HEK293 (cell line): ENCODE measurements around the gene ITGA11.
A peak's percentile ranks its signal among the peaks of the same experiment; 100 is the strongest.

Source experiments
- HOXC10 ChIP-seq: sonication (generic); formaldehyde crosslinking; IDR thresholded peaks from 2 replicates; pipeline ENCODE4 v1.8.1; 2023; ENCODE audit warnings: mild to moderate bottlenecking, missing genetic modification reagents
- MEIS1 ChIP-seq: sonication (generic); formaldehyde crosslinking; IDR thresholded peaks from 2 replicates; pipeline ENCODE4 v1.8.1; 2022; ENCODE audit warnings: missing genetic modification reagents, mild to moderate bottlenecking, borderline replicate concordance
- SCRT1 ChIP-seq: fragments of 450-650 bp; formaldehyde crosslinking; IDR thresholded peaks from 2 replicates; pipeline ENCODE4 v1.5.1; 2016; ENCODE audit warnings: missing biosample characterization, missing genetic modification characterization, borderline replicate concordance
- SP3 ChIP-seq: fragments of 450-650 bp; formaldehyde crosslinking; IDR thresholded peaks from 2 replicates; pipeline ENCODE4 v1.5.1; 2016; ENCODE audit warnings: missing biosample characterization, missing genetic modification characterization
- ZIC2 ChIP-seq: fragments of 450-650 bp; formaldehyde crosslinking; IDR thresholded peaks from 2 replicates; pipeline ENCODE4 v1.5.1; 2016; ENCODE audit warnings: missing biosample characterization, missing genetic modification characterization
- ZNF112 ChIP-seq: fragments of 450-650 bp; formaldehyde crosslinking; IDR thresholded peaks from 2 replicates; pipeline ENCODE4 v1.5.0; 2017; ENCODE audit warnings: missing biosample characterization, missing genetic modification characterization
- ZNF132 ChIP-seq: fragments of 450-650 bp; formaldehyde crosslinking; IDR thresholded peaks from 2 replicates; pipeline ENCODE4 v1.5.1; 2017; ENCODE audit warnings: missing biosample characterization, missing genetic modification characterization, borderline replicate concordance
- ZNF18 ChIP-seq: fragments of 450-650 bp; formaldehyde crosslinking; IDR thresholded peaks from 2 replicates; pipeline ENCODE4 v1.5.1; 2016; ENCODE audit warnings: missing biosample characterization, missing genetic modification characterization
- ZNF184 ChIP-seq: fragments of 450-650 bp; IDR thresholded peaks from 2 replicates; pipeline ENCODE4 v1.5.1; 2018; ENCODE audit warnings: missing biosample characterization, mild to moderate bottlenecking, missing genetic modification characterization
- ZNF221 ChIP-seq: fragments of 450-650 bp; formaldehyde crosslinking; IDR thresholded peaks from 2 replicates; pipeline ENCODE4 v1.5.1; 2017; ENCODE audit warnings: missing biosample characterization, missing genetic modification characterization, borderline replicate concordance
- ZNF280C ChIP-seq: fragments of 450-650 bp; formaldehyde crosslinking; IDR thresholded peaks from 2 replicates; pipeline ENCODE4 v1.5.1; 2016; ENCODE audit warnings: missing biosample characterization, missing genetic modification characterization
- ZNF366 ChIP-seq: fragments of 450-650 bp; formaldehyde crosslinking; conservative IDR thresholded peaks from 2 replicates; pipeline ENCODE4 v1.5.1; 2016; ENCODE audit warnings: missing biosample characterization, missing genetic modification characterization
- ZNF530 ChIP-seq: fragments of 450-650 bp; formaldehyde crosslinking; IDR thresholded peaks from 2 replicates; pipeline ENCODE4 v1.5.1; 2016; ENCODE audit warnings: low read depth, missing biosample characterization, missing genetic modification characterization
- ZNF549 ChIP-seq: fragments of 450-650 bp; IDR thresholded peaks from 2 replicates; pipeline ENCODE4 v1.5.1; 2018; ENCODE audit warnings: missing biosample characterization, missing genetic modification characterization, mild to moderate bottlenecking, inconsistent platforms, moderate library complexity
- ZNF560 ChIP-seq: fragments of 450-650 bp; formaldehyde crosslinking; IDR thresholded peaks from 2 replicates; pipeline ENCODE4 v1.5.1; 2017; ENCODE audit warnings: missing biosample characterization, missing genetic modification characterization, borderline replicate concordance
- ZNF561 ChIP-seq: fragments of 450-650 bp; IDR thresholded peaks from 2 replicates; pipeline ENCODE4 v1.5.1; 2018; ENCODE audit warnings: missing biosample characterization, missing genetic modification characterization, borderline replicate concordance
- ZNF580 ChIP-seq: fragments of 450-650 bp; formaldehyde crosslinking; IDR thresholded peaks from 2 replicates; pipeline ENCODE4 v1.5.1; 2016; ENCODE audit warnings: missing biosample characterization, missing genetic modification characterization
- ZNF624 ChIP-seq: fragments of 450-650 bp; formaldehyde crosslinking; IDR thresholded peaks from 2 replicates; pipeline ENCODE4 v1.5.1; 2017; ENCODE audit warnings: missing biosample characterization, missing genetic modification characterization
- ZNF76 ChIP-seq: fragments of 450-650 bp; formaldehyde crosslinking; IDR thresholded peaks from 2 replicates; pipeline ENCODE4; 2016; ENCODE audit warnings: low read depth, missing biosample characterization, missing genetic modification characterization, borderline replicate concordance
- ZSCAN23 ChIP-seq: fragments of 450-650 bp; formaldehyde crosslinking; IDR thresholded peaks from 2 replicates; pipeline ENCODE4 v1.5.1; 2016; ENCODE audit warnings: missing biosample characterization, missing genetic modification characterization
- TF ChIP-seq, protein P1 (sequence below): fragments of 450-650 bp; formaldehyde crosslinking; IDR thresholded peaks from 2 replicates; pipeline ENCODE4 v1.5.1; 2016; ENCODE audit warnings: missing biosample characterization, missing genetic modification characterization
- TF ChIP-seq, protein P2 (sequence below): fragments of 450-650 bp; formaldehyde crosslinking; optimal IDR thresholded peaks from 2 replicates; pipeline ENCODE3; 2016; ENCODE audit warnings: missing biosample characterization, mild to moderate bottlenecking, missing genetic modification characterization
- TF ChIP-seq, protein P3 (sequence below): fragments of 450-650 bp; formaldehyde crosslinking; IDR thresholded peaks from 2 replicates; pipeline ENCODE4 v1.5.1; 2016; ENCODE audit warnings: missing biosample characterization, missing genetic modification characterization, borderline replicate concordance
- TF ChIP-seq, protein P4 (sequence below): fragments of 450-650 bp; formaldehyde crosslinking; IDR thresholded peaks from 2 replicates; pipeline ENCODE4 v1.5.1; 2016; ENCODE audit warnings: missing biosample characterization, missing genetic modification characterization
- TF ChIP-seq, protein P5 (sequence below): fragments of 450-650 bp; formaldehyde crosslinking; IDR thresholded peaks from 2 replicates; pipeline ENCODE4 v1.5.1; 2016; ENCODE audit warnings: missing biosample characterization, missing genetic modification characterization

Gene ITGA11

DNA sequence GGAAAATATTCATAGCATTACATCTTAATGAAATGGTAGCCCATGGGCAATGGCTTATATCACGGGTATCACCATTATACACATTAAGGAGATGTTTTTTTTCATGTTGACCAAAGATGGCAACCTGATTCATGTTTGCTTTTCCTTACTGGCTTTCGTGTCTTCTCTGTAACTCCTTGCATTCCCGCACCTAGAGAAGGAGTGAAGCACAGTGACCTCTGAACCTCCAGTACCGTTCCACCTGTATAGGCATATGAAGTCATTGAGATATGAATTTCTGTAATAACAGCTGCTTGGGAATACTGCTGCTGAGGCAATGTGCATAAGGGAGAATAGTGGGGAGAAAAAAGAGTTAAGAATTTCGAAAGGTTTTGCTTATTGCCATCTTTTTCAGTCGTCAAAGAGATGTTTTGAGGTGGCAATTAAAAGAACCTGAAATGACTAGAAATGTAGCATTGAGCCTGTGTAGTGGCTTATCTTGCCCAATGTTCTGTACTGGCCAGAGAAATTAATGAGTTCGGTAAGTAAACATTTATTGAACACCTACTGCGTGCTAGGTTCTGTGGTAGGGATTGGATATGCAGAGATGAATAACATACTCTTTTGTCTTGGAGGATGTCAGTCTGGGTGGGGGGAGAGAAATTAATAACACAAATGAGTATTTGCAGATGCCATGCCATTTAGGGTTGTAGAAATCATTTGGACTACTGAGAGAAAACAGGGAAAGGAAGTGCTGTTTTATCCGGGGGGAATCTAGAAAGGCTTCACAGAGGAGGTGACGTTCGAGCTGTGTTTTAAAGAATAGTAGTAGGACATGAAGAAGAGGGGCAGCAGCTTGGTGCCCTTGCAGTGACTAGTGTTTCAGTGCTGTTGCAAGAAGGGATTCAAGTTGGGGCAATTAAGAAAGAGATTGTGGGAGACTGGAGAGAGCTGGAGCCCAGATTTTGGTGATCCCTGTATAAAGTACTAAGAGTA lies 151.9 kb downstream of the ITGA11 start (continued):
- TF ChIP-seq ZIC2 (tag by site-specific recombination) (no peak), ZNF366 (peak; percentile 41; the same call in 1 of the 2 replicates), ZSCAN23 (tag by site-specific recombination) (no peak), ZNF560 (tag by site-specific recombination) (no peak), ZNF18 (tag by site-specific recombination) (no peak), ZNF561 (tag by site-specific recombination) (0 out of 2 replicates have a peak, but pooled peaks have one; percentile 17), HOXC10 (CRISPR knock-in tag) (no peak), SCRT1 (0 out of 2 replicates have a peak, but pooled peaks have one; percentile 24), MEIS1 (CRISPR knock-in tag) (no peak), SP3 (no peak), ZNF624 (tag by site-specific recombination) (no peak), ZNF132 (tag by site-specific recombination) (no peak), ZNF580 (tag by site-specific recombination) (peak; percentile 77; the same call in 1 of the 2 replicates), ZNF112 (tag by site-specific recombination) (no peak), ZNF184 (tag by site-specific recombination) (no peak), ZNF530 (tag by site-specific recombination) (no peak), ZNF549 (tag by site-specific recombination) (no peak), ZNF76 (tag by site-specific recombination) (0 out of 2 replicates have a peak, but pooled peaks have one; percentile 18), ZNF221 (tag by site-specific recombination) (no peak), ZNF280C (no peak)
- TF ChIP-seq, protein P1, sequence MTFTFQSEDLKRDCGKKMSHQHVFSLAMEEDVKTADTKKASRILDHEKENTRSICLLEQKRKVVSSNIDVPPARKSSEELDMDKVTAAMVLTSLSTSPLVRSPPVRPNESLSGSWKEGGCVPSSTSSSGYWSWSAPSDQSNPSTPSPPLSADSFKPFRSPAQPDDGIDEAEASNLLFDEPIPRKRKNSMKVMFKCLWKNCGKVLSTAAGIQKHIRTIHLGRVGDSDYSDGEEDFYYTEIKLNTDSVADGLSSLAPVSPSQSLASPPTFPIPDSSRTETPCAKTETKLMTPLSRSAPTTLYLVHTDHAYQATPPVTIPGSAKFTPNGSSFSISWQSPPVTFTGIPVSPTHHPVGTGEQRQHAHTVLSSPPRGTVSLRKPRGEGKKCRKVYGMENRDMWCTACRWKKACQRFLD, result no peak
- TF ChIP-seq, protein P2, sequence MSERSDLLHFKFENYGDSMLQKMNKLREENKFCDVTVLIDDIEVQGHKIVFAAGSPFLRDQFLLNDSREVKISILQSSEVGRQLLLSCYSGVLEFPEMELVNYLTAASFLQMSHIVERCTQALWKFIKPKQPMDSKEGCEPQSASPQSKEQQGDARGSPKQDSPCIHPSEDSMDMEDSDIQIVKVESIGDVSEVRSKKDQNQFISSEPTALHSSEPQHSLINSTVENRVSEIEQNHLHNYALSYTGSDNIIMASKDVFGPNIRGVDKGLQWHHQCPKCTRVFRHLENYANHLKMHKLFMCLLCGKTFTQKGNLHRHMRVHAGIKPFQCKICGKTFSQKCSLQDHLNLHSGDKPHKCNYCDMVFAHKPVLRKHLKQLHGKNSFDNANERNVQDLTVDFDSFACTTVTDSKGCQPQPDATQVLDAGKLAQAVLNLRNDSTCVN (tag by site-specific recombination), result no peak
- TF ChIP-seq, protein P3, sequence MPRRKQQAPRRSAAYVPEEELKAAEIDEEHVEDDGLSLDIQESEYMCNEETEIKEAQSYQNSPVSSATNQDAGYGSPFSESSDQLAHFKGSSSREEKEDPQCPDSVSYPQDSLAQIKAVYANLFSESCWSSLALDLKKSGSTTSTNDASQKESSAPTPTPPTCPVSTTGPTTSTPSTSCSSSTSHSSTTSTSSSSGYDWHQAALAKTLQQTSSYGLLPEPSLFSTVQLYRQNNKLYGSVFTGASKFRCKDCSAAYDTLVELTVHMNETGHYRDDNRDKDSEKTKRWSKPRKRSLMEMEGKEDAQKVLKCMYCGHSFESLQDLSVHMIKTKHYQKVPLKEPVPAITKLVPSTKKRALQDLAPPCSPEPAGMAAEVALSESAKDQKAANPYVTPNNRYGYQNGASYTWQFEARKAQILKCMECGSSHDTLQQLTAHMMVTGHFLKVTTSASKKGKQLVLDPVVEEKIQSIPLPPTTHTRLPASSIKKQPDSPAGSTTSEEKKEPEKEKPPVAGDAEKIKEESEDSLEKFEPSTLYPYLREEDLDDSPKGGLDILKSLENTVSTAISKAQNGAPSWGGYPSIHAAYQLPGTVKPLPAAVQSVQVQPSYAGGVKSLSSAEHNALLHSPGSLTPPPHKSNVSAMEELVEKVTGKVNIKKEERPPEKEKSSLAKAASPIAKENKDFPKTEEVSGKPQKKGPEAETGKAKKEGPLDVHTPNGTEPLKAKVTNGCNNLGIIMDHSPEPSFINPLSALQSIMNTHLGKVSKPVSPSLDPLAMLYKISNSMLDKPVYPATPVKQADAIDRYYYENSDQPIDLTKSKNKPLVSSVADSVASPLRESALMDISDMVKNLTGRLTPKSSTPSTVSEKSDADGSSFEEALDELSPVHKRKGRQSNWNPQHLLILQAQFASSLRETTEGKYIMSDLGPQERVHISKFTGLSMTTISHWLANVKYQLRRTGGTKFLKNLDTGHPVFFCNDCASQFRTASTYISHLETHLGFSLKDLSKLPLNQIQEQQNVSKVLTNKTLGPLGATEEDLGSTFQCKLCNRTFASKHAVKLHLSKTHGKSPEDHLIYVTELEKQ, result no peak
- TF ChIP-seq, protein P4, sequence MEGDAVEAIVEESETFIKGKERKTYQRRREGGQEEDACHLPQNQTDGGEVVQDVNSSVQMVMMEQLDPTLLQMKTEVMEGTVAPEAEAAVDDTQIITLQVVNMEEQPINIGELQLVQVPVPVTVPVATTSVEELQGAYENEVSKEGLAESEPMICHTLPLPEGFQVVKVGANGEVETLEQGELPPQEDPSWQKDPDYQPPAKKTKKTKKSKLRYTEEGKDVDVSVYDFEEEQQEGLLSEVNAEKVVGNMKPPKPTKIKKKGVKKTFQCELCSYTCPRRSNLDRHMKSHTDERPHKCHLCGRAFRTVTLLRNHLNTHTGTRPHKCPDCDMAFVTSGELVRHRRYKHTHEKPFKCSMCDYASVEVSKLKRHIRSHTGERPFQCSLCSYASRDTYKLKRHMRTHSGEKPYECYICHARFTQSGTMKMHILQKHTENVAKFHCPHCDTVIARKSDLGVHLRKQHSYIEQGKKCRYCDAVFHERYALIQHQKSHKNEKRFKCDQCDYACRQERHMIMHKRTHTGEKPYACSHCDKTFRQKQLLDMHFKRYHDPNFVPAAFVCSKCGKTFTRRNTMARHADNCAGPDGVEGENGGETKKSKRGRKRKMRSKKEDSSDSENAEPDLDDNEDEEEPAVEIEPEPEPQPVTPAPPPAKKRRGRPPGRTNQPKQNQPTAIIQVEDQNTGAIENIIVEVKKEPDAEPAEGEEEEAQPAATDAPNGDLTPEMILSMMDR (tag by site-specific recombination), result no peak
- TF ChIP-seq, protein P5, sequence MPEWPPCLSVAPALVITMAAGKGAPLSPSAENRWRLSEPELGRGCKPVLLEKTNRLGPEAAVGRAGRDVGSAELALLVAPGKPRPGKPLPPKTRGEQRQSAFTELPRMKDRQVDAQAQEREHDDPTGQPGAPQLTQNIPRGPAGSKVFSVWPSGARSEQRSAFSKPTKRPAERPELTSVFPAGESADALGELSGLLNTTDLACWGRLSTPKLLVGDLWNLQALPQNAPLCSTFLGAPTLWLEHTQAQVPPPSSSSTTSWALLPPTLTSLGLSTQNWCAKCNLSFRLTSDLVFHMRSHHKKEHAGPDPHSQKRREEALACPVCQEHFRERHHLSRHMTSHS (tag by site-specific recombination), result no peak
